ENCODE measurements around the gene MERTK.

DNA sequence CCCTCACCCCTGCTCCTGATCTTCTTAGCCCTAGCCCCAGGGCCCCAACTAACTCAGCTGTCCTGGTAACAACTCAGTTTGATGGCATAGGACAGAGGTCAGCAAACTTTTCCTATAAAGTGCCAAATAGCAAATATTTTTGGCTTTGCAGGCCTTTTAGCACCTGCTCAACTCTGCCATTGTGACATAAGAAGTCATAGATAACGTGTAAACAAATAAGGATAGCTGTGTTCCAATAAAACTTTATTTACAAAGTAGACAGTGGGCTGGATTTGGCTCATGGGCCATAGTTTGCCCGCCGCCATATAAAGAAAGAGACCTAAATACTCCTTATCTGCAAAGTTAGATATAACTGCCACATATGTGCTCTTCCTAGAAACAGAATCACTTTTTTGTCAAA lies 129.4 kb downstream of the MERTK start:
- TF ChIP-seq, protein P1, sequence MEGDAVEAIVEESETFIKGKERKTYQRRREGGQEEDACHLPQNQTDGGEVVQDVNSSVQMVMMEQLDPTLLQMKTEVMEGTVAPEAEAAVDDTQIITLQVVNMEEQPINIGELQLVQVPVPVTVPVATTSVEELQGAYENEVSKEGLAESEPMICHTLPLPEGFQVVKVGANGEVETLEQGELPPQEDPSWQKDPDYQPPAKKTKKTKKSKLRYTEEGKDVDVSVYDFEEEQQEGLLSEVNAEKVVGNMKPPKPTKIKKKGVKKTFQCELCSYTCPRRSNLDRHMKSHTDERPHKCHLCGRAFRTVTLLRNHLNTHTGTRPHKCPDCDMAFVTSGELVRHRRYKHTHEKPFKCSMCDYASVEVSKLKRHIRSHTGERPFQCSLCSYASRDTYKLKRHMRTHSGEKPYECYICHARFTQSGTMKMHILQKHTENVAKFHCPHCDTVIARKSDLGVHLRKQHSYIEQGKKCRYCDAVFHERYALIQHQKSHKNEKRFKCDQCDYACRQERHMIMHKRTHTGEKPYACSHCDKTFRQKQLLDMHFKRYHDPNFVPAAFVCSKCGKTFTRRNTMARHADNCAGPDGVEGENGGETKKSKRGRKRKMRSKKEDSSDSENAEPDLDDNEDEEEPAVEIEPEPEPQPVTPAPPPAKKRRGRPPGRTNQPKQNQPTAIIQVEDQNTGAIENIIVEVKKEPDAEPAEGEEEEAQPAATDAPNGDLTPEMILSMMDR (IDR thresholded peaks at IDR 0.05; ENCODE audit: low read length): no peak
- TF ChIP-seq EZH2 (optimal IDR thresholded peaks at IDR 0.05; ENCODE audit: low read depth, low read length) (no peak), EZH2phosphoT487 (IDR thresholded peaks at IDR 0.05; ENCODE audit: low read length) (no peak)

All from MM.1S (cell line).